Naive thymus-derived CD4-positive, alpha-beta T cell (primary cell): Measurements from ENCODE around the gene SH3RF3. TPM values are rescaled to one million over a fixed set of nuclear protein-coding genes. Genes with fewer than 3 reads are reported as not detected.

Source experiments
- ATAC-seq: fragments of 150-1000 bp; cut with Tn5 transposase; 2 replicates; pipeline ENCODE4 v1.10.0; 2021; ENCODE audit warnings: mild to moderate bottlenecking, moderate library complexity
- CTCF ChIA-PET: fragments of 350-600 bp; sonication (Branson Sonifier 250); formaldehyde crosslinking; loops from one replicate; lab custom pipeline; 2021; ENCODE audit warnings: antibody characterized with exemption; lab: Charles Lee
- POLR2A ChIA-PET: fragments of 350-600 bp; sonication (Branson Sonifier 250); formaldehyde crosslinking; loops from one replicate; lab custom pipeline; 2021; ENCODE audit warnings: antibody characterized with exemption, inconsistent platforms; lab: Charles Lee
- DNase-seq, 9 donors: peaks; one replicate each; pipeline versions ENCODE4 v3.0.0 to v3.0.0-alpha.2; 2020 to 2022; ENCODE audit warnings: mixed read lengths in 1 of 9
- H3K27ac ChIP-seq: one replicate; pipeline ENCODE4 v1.7.0; 2013; ENCODE audit warnings: mild to moderate bottlenecking, low read depth, low read length, moderate library complexity
- H3K27me3 ChIP-seq, 2 donors: one replicate each; pipeline ENCODE4 v1.7.0; 2013; ENCODE audit warnings: low read length in 2 of 2, mild to moderate bottlenecking in 2 of 2, moderate library complexity in 2 of 2; ENCODE audit not compliant: control insufficient read depth in 2 of 2, insufficient read depth in 2 of 2
- H3K36me3 ChIP-seq, 3 experiments: 1 replicate in 2 of 3; 2 replicates in 1 of 3; pipeline ENCODE4 v1.7.0; 2013; ENCODE audit warnings: low read length in 3 of 3, mild to moderate bottlenecking in 3 of 3, moderate library complexity in 1 of 3; ENCODE audit not compliant: insufficient read depth in 3 of 3, control insufficient read depth in 2 of 3
- H3K4me1 ChIP-seq, 2 donors: one replicate each; pipeline ENCODE4 v1.7.0; 2013; ENCODE audit warnings: low read length in 2 of 2, mild to moderate bottlenecking in 2 of 2, moderate library complexity in 1 of 2; ENCODE audit not compliant: control insufficient read depth in 2 of 2, insufficient read depth in 2 of 2
- H3K4me3 ChIP-seq: 2 replicates; pipeline ENCODE4 v1.7.0; 2013; ENCODE audit warnings: mild to moderate bottlenecking, low read length
- H3K9me3 ChIP-seq, 3 experiments: 1 replicate in 2 of 3; 2 replicates in 1 of 3; pipeline ENCODE4 v1.7.0; 2013; ENCODE audit warnings: low read length in 3 of 3; ENCODE audit not compliant: control insufficient read depth in 2 of 3
- H3K27ac Mint-ChIP-seq, 9 donors: one replicate each; pipeline ENCODE4 v1.8.0; 2020 to 2022; ENCODE audit warnings: mixed read lengths in 9 of 9, mild to moderate bottlenecking in 8 of 9, moderate library complexity in 5 of 9, inconsistent platforms in 2 of 9
- H3K27me3 Mint-ChIP-seq, 5 donors: one replicate each; pipeline ENCODE4 v1.8.0; 2021 to 2022; ENCODE audit warnings: mixed read lengths in 5 of 5, mild to moderate bottlenecking in 1 of 5
- H3K36me3 Mint-ChIP-seq, 5 donors: one replicate each; pipeline ENCODE4 v1.8.0; 2020 to 2022; ENCODE audit warnings: mixed read lengths in 5 of 5, mild to moderate bottlenecking in 3 of 5, inconsistent platforms in 1 of 5
- H3K4me1 Mint-ChIP-seq, 7 donors: one replicate each; pipeline ENCODE4 v1.8.0; 2020 to 2022; ENCODE audit warnings: mixed read lengths in 7 of 7, mild to moderate bottlenecking in 3 of 7, inconsistent platforms in 1 of 7
- H3K4me3 Mint-ChIP-seq, 10 donors: one replicate each; pipeline ENCODE4 v1.8.0; 2020 to 2022; ENCODE audit warnings: mild to moderate bottlenecking in 10 of 10, mixed read lengths in 10 of 10, moderate library complexity in 6 of 10, inconsistent platforms in 2 of 10
- H3K9me3 Mint-ChIP-seq, 11 donors: one replicate each; pipeline ENCODE4 v1.8.0; 2020 to 2022; ENCODE audit warnings: mixed read lengths in 11 of 11, mild to moderate bottlenecking in 4 of 11, inconsistent platforms in 1 of 11, moderate library complexity in 1 of 11
- intact Hi-C, 2 donors: fragments of 100-400 bp; cut with micrococcal nuclease; formaldehyde crosslinking; loops; one replicate each; pipeline ENCODE4 v1.15.1; 2023
- polyA plus RNA-seq, 2 donors: library from polyadenylated mRNA; unstranded; fragments of 300-500 nt; fragmentation: Illumina TruSeq; gene quantifications; one replicate each; pipeline ENCODE4 v1.2.3, GENCODE V29; 2021
- total RNA-seq, 6 experiments: library from RNA in 5 of 6; stranded (reverse) in 5 of 6; gene quantifications; 1 replicate in 5 of 6; 2 replicates in 1 of 6; pipeline ENCODE4 v1.2.3 and lab custom pipeline; 2021 to 2026

Gene SH3RF3
- total and polyA plus RNA-seq, 7 experiments from 2014 or later: 0.19 to 11.5 (median 4.8) TPM

DNA sequence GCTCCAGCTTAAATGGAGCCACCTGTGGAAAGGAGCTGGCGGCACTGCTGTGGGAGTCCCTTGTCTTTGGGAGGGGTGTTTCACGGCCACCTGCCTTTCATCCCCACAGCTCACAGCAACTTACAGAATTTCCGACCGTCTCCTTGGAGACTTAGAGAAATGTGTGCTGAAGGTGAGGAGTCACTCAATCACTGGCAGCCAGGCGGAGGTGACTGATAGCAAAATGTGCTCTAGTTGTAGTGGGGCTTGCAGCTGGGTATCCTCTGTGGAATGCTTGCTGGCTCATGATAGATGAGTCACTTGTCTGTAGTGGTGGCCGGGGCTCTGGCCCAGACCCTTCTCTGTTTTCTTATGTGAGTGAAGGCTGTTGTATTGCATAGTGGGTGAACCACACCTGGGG is 110.7 kb downstream of the SH3RF3 start:
- Mint-ChIP-seq H3K4me3 (no peak overlapping the region), H3K27ac (no peak overlapping the region), H3K4me1 (peaks cover 25 to 63% (median 48%) of the 10 kb centered on the region in 7 donors), H3K36me3 (peaks cover 0 to 1% (median 0%) of the 10 kb centered on the region in 5 donors), H3K27me3 (peaks cover 0 to 10% (median 0%) of the 10 kb centered on the region in 5 donors), H3K9me3 (peaks cover 0 to under 1% (median 0%) of the 10 kb centered on the region in 11 donors)
- POLR2A ChIA-PET: no interaction called here
- Histone ChIP-seq H3K36me3 (no peaks in the 10 kb centered on the region), H3K4me1 (peaks cover 6 to 12% of the 10 kb centered on the region in 2 donors), H3K27me3 (no peaks in the 10 kb centered on the region), H3K27ac (no peak overlapping the region), H3K4me3 (no peak overlapping the region), H3K9me3 (no peaks in the 10 kb centered on the region)
- ATAC-seq (no peak), DNase-seq (no peak)
- CTCF ChIA-PET: interaction anchor here (1.6 kb wide), 1 partner anchor 9 kb away, joined by 4 read pairs; no protein-coding TSS in a partner anchor
- intact Hi-C loops: loop anchor here in 1 of 2 donors (2.0 kb wide), 1 partner anchor 25 kb away; no protein-coding TSS in a partner anchor

DNA sequence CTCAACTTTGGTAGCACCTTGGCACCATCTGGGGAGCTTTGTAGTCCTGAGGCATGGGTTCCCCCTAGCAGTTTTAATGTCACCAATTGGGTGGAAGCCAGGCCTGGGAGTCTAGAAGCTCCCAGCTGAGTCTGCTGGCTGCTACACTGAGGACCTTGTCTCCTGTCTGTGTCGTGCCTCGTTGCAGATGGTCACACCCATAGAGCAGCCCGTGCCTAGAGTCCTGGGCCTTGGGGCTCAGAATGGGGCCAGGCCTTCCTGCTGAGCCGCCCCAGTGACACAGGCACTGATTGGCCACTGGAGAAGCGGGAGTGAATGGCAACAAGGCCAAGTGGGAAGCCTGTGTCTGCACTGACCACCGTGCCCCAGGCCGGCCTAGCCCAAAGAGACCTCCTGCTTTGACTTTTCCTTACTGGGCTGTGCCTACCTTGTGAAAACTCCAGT is 113.2 kb downstream of the SH3RF3 start:
- H3K4me1 ChIP-seq: peaks cover 6 to 12% of the 10 kb centered on the region in 2 donors
- Mint-ChIP-seq H3K27ac (peak overlapping the region in 1 of 9 donors; percentile 52), H3K9me3 (no peaks in the 10 kb centered on the region), H3K36me3 (peaks cover 0 to 1% (median 0%) of the 10 kb centered on the region in 5 donors), H3K4me1 (peaks cover 14 to 55% (median 36%) of the 10 kb centered on the region in 7 donors), H3K27me3 (peaks cover 0 to 16% (median 0%) of the 10 kb centered on the region in 5 donors), H3K4me3 (no peak overlapping the region)
- DNase-seq (no peak), ATAC-seq (no peak)
- no peak overlapping the region for H3K4me3 ChIP-seq
- H3K9me3 ChIP-seq: no peaks in the 10 kb centered on the region
- POLR2A ChIA-PET: no interaction called here
- no peaks in the 10 kb centered on the region for H3K27me3 ChIP-seq
- no peak overlapping the region for H3K27ac ChIP-seq
- no peaks in the 10 kb centered on the region for H3K36me3 ChIP-seq
- CTCF ChIA-PET: interaction anchor here (0.7 kb wide), 1 partner anchor 381 kb away, joined by 4 read pairs; no protein-coding TSS in a partner anchor
- intact Hi-C loops: no loop called here

DNA sequence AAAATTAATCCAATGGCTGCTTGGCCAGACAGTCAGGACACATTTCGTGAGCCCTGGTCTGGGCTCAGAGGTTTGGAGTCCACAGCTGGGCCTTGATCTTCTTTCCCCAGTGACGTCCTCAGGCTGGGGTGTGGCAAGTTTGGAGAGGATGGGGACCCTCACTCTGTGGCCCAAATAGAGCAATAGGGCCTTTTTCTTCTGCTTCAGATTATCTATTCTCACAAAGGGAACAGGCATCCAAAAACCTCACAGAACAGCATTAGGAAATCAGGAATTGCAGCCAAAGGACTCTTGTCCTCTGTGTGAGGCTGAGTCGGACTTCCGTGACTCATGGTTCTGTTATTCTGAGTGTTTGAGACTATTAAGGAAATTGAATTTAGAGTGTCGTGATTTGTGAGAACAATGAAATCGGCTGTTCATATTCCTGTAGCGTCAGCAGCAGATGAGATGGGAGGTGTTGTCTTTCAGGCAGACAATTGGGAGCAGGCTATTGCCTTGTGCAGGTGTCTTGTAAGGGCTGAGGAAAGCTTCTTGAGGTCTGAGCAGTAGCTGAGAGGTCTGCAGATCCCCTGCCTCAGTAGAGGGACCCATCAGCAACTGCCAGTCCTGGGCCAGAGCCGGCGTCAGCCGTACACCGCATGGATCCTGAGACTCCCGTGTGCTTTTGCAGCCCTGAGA is 113.8 kb downstream of the SH3RF3 start:
- Mint-ChIP-seq H3K27me3 (peaks cover 0 to 22% (median 0%) of the 10 kb centered on the region in 5 donors), H3K4me1 (peaks cover 12 to 54% (median 35%) of the 10 kb centered on the region in 7 donors), H3K9me3 (no peaks in the 10 kb centered on the region), H3K27ac (peak overlapping the region in 1 of 9 donors; percentile 50), H3K4me3 (no peak overlapping the region), H3K36me3 (peaks cover 0 to 5% (median 0%) of the 10 kb centered on the region in 5 donors)
- ChIA-PET CTCF (no interaction called here), POLR2A (no interaction called here)
- ATAC-seq: no peak
- Histone ChIP-seq H3K9me3 (no peaks in the 10 kb centered on the region), H3K4me1 (peaks cover 6 to 12% of the 10 kb centered on the region in 2 donors), H3K27ac (no peak overlapping the region), H3K4me3 (no peak overlapping the region), H3K36me3 (no peaks in the 10 kb centered on the region), H3K27me3 (no peaks in the 10 kb centered on the region)
- intact Hi-C loops: no loop called here
- DNase-seq: no peak

DNA sequence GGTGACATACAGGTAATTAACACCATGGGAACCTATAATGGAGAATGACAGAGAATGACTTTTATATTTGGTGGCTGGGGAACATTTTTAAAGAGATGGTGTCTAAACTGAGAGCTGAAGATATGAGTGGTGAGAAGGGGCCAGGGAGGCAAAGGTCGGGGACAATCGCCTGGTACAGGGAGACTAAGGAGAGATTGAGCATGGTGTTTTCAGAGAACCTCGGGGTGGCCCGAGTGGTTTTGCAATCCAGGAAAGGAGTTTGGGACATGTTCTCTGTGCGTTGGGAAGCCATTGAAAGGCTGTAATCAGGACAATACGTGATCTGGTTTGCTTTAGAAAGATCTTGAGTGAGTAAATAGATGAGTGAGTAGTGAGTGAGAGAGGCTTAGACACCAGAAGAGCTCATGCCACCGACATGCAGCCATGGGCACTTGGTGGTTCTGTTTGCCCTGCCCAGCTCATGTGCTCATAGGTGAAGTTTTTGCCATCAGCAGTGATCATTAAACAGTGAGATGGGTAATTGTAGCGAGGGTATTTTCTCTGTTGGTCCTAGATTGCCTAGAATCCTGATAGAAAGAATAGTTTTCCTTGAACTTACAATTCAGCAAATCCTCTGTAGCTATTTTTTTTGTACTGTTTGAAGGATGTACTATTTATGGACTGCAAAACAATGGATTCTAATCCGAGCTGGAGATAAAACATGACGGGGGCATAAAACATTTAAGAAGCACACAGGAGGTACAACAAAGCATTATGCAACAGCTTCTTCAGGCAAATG is 114.7 kb downstream of the SH3RF3 start:
- H3K27me3 Mint-ChIP-seq: peaks cover 0 to 25% (median 0%) of the 10 kb centered on the region in 5 donors
- Histone ChIP-seq H3K4me3 (no peak overlapping the region), H3K27me3 (no peaks in the 10 kb centered on the region), H3K36me3 (no peaks in the 10 kb centered on the region), H3K27ac (no peak overlapping the region), H3K9me3 (no peaks in the 10 kb centered on the region), H3K4me1 (peaks cover 1 to 6% of the 10 kb centered on the region in 2 donors)
- DNase-seq (no peak), ATAC-seq (no peak)
- peaks cover 10 to 50% (median 33%) of the 10 kb centered on the region in 7 donors for H3K4me1 Mint-ChIP-seq
- H3K36me3 Mint-ChIP-seq: peaks cover 0 to 5% (median 0%) of the 10 kb centered on the region in 5 donors
- peak overlapping the region in 1 of 9 donors; percentile 50 for H3K27ac Mint-ChIP-seq
- ChIA-PET CTCF (no interaction called here), POLR2A (no interaction called here)
- H3K4me3 Mint-ChIP-seq: no peak overlapping the region
- intact Hi-C loops: no loop called here
- peaks cover 0 to 1% (median 0%) of the 10 kb centered on the region in 11 donors for H3K9me3 Mint-ChIP-seq

DNA sequence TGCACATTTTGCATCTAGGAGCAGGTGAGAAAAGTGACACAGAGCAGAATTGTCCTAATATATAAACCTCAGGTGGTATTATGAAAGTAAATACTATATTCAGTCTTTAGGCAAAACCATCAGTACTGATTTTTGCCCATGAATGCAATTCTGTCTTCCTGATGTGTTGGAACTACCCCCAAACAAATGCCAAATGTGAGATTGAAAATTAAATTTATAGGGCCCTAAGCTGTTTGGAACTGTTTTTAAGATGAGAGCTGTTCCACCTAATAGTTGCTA is 115.2 kb downstream of the SH3RF3 start:
- DNase-seq: no peak
- Mint-ChIP-seq H3K27ac (no peak overlapping the region), H3K4me1 (peaks cover 7 to 45% (median 31%) of the 10 kb centered on the region in 7 donors), H3K27me3 (peaks cover 0 to 28% (median 0%) of the 10 kb centered on the region in 5 donors), H3K36me3 (peaks cover 0 to 5% (median 0%) of the 10 kb centered on the region in 5 donors), H3K9me3 (peaks cover 0 to 1% (median 0%) of the 10 kb centered on the region in 11 donors), H3K4me3 (no peak overlapping the region)
- Histone ChIP-seq H3K27me3 (no peaks in the 10 kb centered on the region), H3K27ac (no peak overlapping the region), H3K36me3 (no peaks in the 10 kb centered on the region), H3K4me3 (no peak overlapping the region), H3K4me1 (peaks cover 0 to under 1% of the 10 kb centered on the region in 2 donors), H3K9me3 (no peaks in the 10 kb centered on the region)
- ChIA-PET CTCF (no interaction called here), POLR2A (no interaction called here)
- intact Hi-C loops: no loop called here
- ATAC-seq: no peak

DNA sequence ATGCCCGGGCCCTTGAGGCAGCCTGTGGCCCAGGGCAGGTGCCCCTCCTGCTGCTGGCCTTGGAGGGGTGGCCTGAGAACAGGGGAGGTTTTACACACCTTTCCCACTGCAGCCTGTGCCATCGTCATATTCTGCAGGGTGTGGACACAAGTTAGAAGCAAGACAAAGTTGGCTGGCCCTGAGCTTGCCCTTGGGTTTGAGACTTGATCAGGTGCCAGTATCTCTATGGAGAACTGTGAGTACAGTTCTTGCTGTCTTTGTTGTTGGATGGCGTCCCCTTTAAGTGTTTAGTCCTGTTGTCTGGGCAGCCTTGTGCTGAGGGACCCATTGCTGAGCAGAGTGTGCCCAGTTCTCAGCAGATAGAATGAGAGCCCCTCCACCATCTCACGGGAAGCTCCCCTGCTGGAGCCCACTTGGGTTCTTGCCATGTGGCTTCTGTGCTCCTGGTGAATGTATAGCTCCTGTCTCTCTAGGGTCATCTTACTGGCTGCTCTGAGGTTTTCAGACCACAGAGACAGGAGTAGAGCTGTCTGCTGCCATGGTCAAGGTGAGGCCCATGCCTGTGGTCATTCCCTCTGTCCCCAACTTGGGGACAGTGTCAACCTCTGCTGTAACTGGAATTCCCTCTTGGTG is 115.9 kb downstream of the SH3RF3 start:
- Mint-ChIP-seq H3K4me3 (no peak overlapping the region), H3K27ac (no peak overlapping the region), H3K4me1 (peaks cover 4 to 40% (median 31%) of the 10 kb centered on the region in 7 donors), H3K9me3 (peaks cover 0 to 1% (median 0%) of the 10 kb centered on the region in 11 donors), H3K27me3 (peaks cover 0 to 30% (median 0%) of the 10 kb centered on the region in 5 donors), H3K36me3 (peaks cover 0 to 5% (median 0%) of the 10 kb centered on the region in 5 donors)
- intact Hi-C loops: no loop called here
- POLR2A ChIA-PET: interaction anchor here (0.6 kb wide), 1 partner anchor 36 kb away, joined by 3 read pairs; no protein-coding TSS in a partner anchor
- no peaks in the 10 kb centered on the region for H3K36me3 ChIP-seq
- H3K4me3 ChIP-seq: no peak overlapping the region
- H3K27me3 ChIP-seq: no peaks in the 10 kb centered on the region
- ATAC-seq (no peak), DNase-seq (no peak)
- CTCF ChIA-PET: interaction anchor here (0.9 kb wide), 1 partner anchor 17 kb away, joined by 3 read pairs; no protein-coding TSS in a partner anchor
- H3K4me1 ChIP-seq: no peaks in the 10 kb centered on the region
- no peak overlapping the region for H3K27ac ChIP-seq
- H3K9me3 ChIP-seq: no peaks in the 10 kb centered on the region
